GM19438 (cell line): Measurements from ENCODE around the gene NREP.
"Not testable (repeated sequence)": the region's sequence is repeated elsewhere in the genome, so short reads cannot be mapped to it uniquely, and the experiment has no call there.

Experiments used
- ATAC-seq: cut with Tn5 transposase; IDR thresholded peaks from one replicate; pipeline ENCODE4 v1.9.1; 2021; ENCODE audit warnings: low read depth; ENCODE audit not compliant: unreplicated experiment

The NREP gene

GRCh38 chr5:111741278-111741677 lies 15.7 kb downstream of the NREP start:
- ATAC-seq, result no peak

- no peak for ATAC-seq
These were observed 17.6 kb downstream of the NREP start for GRCh38 chr5:111739416-111739815.

GRCh38 chr5:111738118-111738517 lies 18.9 kb downstream of the NREP start:
- ATAC-seq, result no peak

- no peak for ATAC-seq
These were observed 19.3 kb downstream of the NREP start for GRCh38 chr5:111737716-111738115.

GRCh38 chr5:111735583-111736270 lies 21.3 kb downstream of the NREP start:
- ATAC-seq, result no peak

GRCh38 chr5:111734597-111734996 lies 22.4 kb downstream of the NREP start:
- no peak for ATAC-seq

GRCh38 chr5:111734013-111734412 lies 23.0 kb downstream of the NREP start:
- ATAC-seq, result no peak

- no peak for ATAC-seq
These were observed 23.4 kb downstream of the NREP start for GRCh38 chr5:111733571-111733970.

GRCh38 chr5:111731638-111732037 lies 25.4 kb downstream of the NREP start:
- no peak for ATAC-seq

GRCh38 chr5:111730659-111731382 lies 26.2 kb downstream of the NREP start:
- ATAC-seq, result no peak

- ATAC-seq, result no peak
These were observed 28.1 kb downstream of the NREP start for GRCh38 chr5:111728941-111729340.

- no peak for ATAC-seq
These were observed 30.0 kb downstream of the NREP start for GRCh38 chr5:111726986-111727385.

- ATAC-seq, result no peak
These were observed 34.9 kb downstream of the NREP start for GRCh38 chr5:111722140-111722539.

- ATAC-seq, result no peak
These were observed 36.6 kb downstream of the NREP start for GRCh38 chr5:111720333-111720890.

- ATAC-seq, result no peak
These were observed 37.2 kb downstream of the NREP start for GRCh38 chr5:111719773-111720172.

- not testable (repeated sequence) for ATAC-seq
These were observed 40.2 kb downstream of the NREP start for GRCh38 chr5:111716789-111717188.

- ATAC-seq, result no peak
These were observed 49.3 kb downstream of the NREP start for GRCh38 chr5:111707630-111708164.

- ATAC-seq, result no peak
These were observed 50.6 kb downstream of the NREP start for GRCh38 chr5:111706345-111706744.

GRCh38 chr5:111704452-111705085 lies 52.4 kb downstream of the NREP start:
- ATAC-seq, result peak; percentile 39

GRCh38 chr5:111703662-111704061 lies 53.3 kb downstream of the NREP start:
- ATAC-seq, result peak; percentile 95

- no peak for ATAC-seq
These were observed 57.0 kb downstream of the NREP start for GRCh38 chr5:111699976-111700375.
